ENCODE measurements around the gene VSTM2L.

VSTM2L gene

GRCh38 chr20:37936041-37936440, 33.1 kb downstream of the VSTM2L start:
- no peak for TF ChIP-seq CTCF (IDR thresholded peaks at IDR 0.05; ENCODE audit: borderline replicate concordance, control extremely low read depth, extremely low read depth, insufficient read depth, missing control alignments)
- no peak for DNase-seq (ENCODE audit: low spot score)
- in situ Hi-C loops (cut with MboI; ENCODE audit: low sequenced_read_pairs, unreplicated experiment) = no loop called here

- DNase-seq (ENCODE audit: low spot score) = no peak
- TF ChIP-seq CTCF (IDR thresholded peaks at IDR 0.05; ENCODE audit: borderline replicate concordance, control extremely low read depth, extremely low read depth, insufficient read depth, missing control alignments) = no peak
- in situ Hi-C loops (cut with MboI; ENCODE audit: low sequenced_read_pairs, unreplicated experiment) = no loop called here
These were observed 33.5 kb downstream of the VSTM2L start for GRCh38 chr20:37936451-37936850.

- DNase-seq (ENCODE audit: low spot score) = no peak
- in situ Hi-C loops (cut with MboI; ENCODE audit: low sequenced_read_pairs, unreplicated experiment) = no loop called here
- no peak for TF ChIP-seq CTCF (IDR thresholded peaks at IDR 0.05; ENCODE audit: borderline replicate concordance, control extremely low read depth, extremely low read depth, insufficient read depth, missing control alignments)
These were observed 34.8 kb downstream of the VSTM2L start for GRCh38 chr20:37937686-37938085.

DNA sequence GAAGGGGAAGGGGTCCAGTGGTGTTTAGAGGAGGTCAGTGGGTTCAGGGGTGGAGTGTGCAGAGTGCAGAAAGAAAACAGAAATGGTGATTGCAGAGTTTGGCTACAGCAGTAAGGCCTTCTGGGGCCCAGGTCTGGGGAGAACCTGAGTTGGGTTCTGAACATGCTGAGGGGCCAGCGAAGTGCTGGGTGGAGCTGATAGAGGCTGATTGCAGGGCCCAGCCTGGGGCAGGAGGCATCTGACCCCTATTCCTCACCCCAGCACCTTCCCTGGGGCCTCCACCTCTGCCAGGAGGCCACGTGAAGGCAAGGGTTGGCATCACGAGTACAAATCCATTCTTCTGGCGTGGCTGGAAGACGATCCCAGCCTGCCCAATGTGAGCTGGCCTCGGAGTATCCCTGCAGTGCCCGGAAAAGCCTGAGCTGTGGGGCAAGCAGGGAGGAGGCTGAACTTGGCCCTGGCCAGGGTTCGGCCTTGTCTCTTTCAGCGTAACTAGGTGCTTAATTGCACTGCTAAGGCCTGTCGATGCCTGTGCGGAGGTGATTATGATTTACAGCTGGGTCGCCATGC, 35.3 kb downstream of the VSTM2L start:
- in situ Hi-C loops (cut with MboI; ENCODE audit: low sequenced_read_pairs, unreplicated experiment) = no loop called here
- no peak for TF ChIP-seq CTCF (IDR thresholded peaks at IDR 0.05; ENCODE audit: borderline replicate concordance, control extremely low read depth, extremely low read depth, insufficient read depth, missing control alignments)
- DNase-seq (ENCODE audit: low spot score) = peak; percentile 28

DNA sequence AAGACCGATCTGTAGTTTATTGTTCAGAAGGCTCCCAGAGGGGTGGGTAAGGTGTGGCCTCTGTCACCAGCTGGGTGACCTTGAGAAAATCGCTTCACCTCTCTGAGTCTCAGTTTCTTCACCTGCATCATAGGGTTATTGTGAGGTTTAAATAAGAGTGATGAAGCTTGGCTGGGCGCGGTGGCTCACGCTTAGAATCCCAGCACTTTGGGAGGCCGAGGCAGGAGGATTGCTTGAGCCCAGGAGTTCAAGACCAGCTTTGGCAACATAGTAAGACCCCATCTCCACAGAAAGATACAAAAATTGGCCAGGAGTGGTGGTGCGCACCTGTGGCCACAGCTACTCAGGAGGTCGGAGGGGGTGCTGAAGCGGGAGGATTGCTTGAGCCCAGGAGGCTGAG, 36.0 kb downstream of the VSTM2L start:
- no peak for TF ChIP-seq CTCF (IDR thresholded peaks at IDR 0.05; ENCODE audit: borderline replicate concordance, control extremely low read depth, extremely low read depth, insufficient read depth, missing control alignments)
- in situ Hi-C loops (cut with MboI; ENCODE audit: low sequenced_read_pairs, unreplicated experiment) = no loop called here
- no peak for DNase-seq (ENCODE audit: low spot score)

- DNase-seq (ENCODE audit: low spot score) = peak; percentile 23
- TF ChIP-seq CTCF (IDR thresholded peaks at IDR 0.05; ENCODE audit: borderline replicate concordance, control extremely low read depth, extremely low read depth, insufficient read depth, missing control alignments) = no peak
- in situ Hi-C loops (cut with MboI; ENCODE audit: low sequenced_read_pairs, unreplicated experiment) = no loop called here
These were observed 37.0 kb downstream of the VSTM2L start for GRCh38 chr20:37939701-37940560.

Measured in GM13976 (cell line).